Aorta (tissue), 5 donors: ENCODE data around the gene NIPA2. TPM values are rescaled to one million over a fixed set of nuclear protein-coding genes. Genes with fewer than 3 reads are reported as not detected.

Source experiments
- ATAC-seq: fragments of 200-7000 bp; cut with Tn5 transposase; one replicate; pipeline ENCODE4 v1.9.1; 2022; ENCODE audit warnings: moderate library complexity; ENCODE audit not compliant: low FRiP score
- DNase-seq, 2 donors: peaks; one replicate each; pipeline ENCODE4 v3.0.0-alpha.2; 2020
- H3K27ac ChIP-seq, 2 donors: one replicate each; pipeline ENCODE4 v1.5.1; 2013; ENCODE audit warnings: low read length in 2 of 2, mild to moderate bottlenecking in 2 of 2, moderate library complexity in 2 of 2, control low read depth in 1 of 2, inconsistent platforms in 1 of 2, low read depth in 1 of 2
- H3K27me3 ChIP-seq, 2 donors: one replicate each; pipeline ENCODE4 v1.6.1; 2013; ENCODE audit warnings: control low read depth in 1 of 2, low read length in 1 of 2, mild to moderate bottlenecking in 1 of 2, moderate library complexity in 1 of 2; ENCODE audit not compliant: insufficient read depth in 2 of 2, control insufficient read depth in 1 of 2
- H3K36me3 ChIP-seq, 2 donors: one replicate each; pipeline ENCODE4 v1.6.1; 2013; ENCODE audit warnings: control low read depth in 1 of 2, low read length in 1 of 2, mild to moderate bottlenecking in 1 of 2; ENCODE audit not compliant: insufficient read depth in 2 of 2, control insufficient read depth in 1 of 2
- H3K4me1 ChIP-seq, 2 donors: one replicate each; pipeline ENCODE4 v1.6.1; 2013; ENCODE audit warnings: low read length in 2 of 2, control low read depth in 1 of 2, mild to moderate bottlenecking in 1 of 2, moderate library complexity in 1 of 2; ENCODE audit not compliant: insufficient read depth in 2 of 2, control insufficient read depth in 1 of 2
- H3K4me3 ChIP-seq, 2 donors: one replicate each; pipeline ENCODE4 v1.5.1; 2013; ENCODE audit warnings: low read length in 2 of 2, control low read depth in 1 of 2, mild to moderate bottlenecking in 1 of 2
- H3K9me3 ChIP-seq: one replicate; pipeline ENCODE4 v1.6.1; 2013; ENCODE audit warnings: mild to moderate bottlenecking, low read length; ENCODE audit not compliant: control insufficient read depth
- WGBS, 2 donors: extraction: QIAGEN DNeasy Blood & Tissue Kit; methylation state at CpG; one replicate each; pipeline ENCODE4 v1.1.7; 2013; 5-methylcytosine and 5-hydroxymethylcytosine counted together
- intact Hi-C, 2 donors: fragments of 100-400 bp; cut with DNase I; formaldehyde crosslinking; loops; one replicate each; pipeline versions ENCODE4 v1.14.2 to v1.15.0; 2022
- polyA plus RNA-seq, 2 donors: library from polyadenylated mRNA; stranded (reverse); fragments of 200-250 nt; gene quantifications; one replicate each; pipeline ENCODE4 v1.2.3, GENCODE V29; 2013
- total RNA-seq, 2 donors: library from RNA; stranded (reverse); fragmentation: NEBNext Ultra II Directional; extraction: Animal tissue kit (Norgen Biotek cat#: 25700); gene quantifications; one replicate each; pipeline ENCODE4 v1.2.1, GENCODE V29; 2021
- donor health status: healthy with polysubstance abuse.
- donor health status: Bipolar disorder and iron deficiency.
- donor health status: DM: no; HTN: no; CAD: no.
- donor health status: DM: no; HTN: no; CAD: no.
- donor health status: DM: yes; HTN: yes; CAD: no.

Gene NIPA2
- total and polyA plus RNA-seq, 4 donors, result 5.9 to 30.1 (median 20.0) TPM

DNA sequence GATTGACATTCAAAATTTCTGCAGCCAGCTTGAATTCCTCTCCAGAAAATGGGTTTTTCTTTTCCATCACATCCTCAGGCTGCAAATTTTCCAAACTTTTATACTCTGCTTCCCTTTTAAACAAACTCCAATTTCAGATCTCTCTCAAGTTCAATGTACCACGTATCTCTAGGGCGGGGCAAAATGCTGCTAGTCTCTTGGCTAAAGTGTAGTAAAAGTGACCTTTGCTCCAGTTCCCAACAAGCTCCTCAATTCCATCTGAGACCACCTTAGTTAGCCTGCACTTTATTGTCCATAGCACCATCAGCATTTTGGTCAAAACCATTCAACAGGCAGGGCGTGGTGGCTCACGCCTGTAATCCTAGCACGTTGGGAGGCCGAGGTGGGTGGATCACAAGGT lies 46.7 kb downstream of the NIPA2 start:
- 97 to 98% methylated on average over 6 of the region's 6 CpGs for WGBS, 2 donors
- H3K4me1 ChIP-seq, result no peaks in the 10 kb centered on the region
- intact Hi-C loops, result no loop called here

DNA sequence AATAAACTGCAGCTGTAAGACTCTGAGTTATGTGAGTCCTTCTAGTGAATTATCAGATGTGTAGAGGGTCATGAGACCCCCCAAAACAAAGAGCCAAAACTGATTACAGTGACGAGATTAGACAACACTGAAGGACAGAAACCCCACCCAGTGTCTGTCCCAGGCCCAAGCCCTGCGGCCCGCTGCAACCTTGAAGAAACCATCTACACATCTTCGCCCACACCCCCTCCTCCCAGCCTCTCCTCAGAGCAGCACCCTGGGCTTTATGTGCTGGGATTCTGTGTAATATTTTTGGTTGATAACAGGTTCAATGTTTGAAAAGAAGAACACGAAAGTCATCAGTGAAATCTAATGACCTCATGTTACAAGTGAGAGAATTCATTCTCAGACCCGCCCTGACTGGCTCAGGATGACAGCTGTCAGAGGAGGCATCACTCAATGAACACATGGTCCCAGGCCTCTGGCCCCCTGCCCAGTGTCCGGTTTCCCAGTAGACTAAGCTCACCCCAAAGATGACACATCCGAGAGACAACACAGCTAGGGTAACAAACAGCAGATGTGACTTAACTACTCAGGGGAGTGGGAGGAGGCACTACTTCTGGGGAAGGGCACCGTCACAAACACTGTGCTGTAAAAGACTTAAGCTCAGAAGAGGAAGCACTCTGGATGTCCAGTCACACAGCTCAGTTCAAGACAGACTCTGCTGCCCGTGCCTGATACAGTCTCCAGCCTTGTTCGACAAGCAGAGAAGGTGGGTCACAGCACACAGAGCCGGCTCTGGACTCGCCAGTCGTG lies 48.9 kb downstream of the NIPA2 start:
- intact Hi-C loops, result no loop called here
- H3K4me3 ChIP-seq, result no peak overlapping the region
- H3K27me3 ChIP-seq, result no peaks in the 10 kb centered on the region
- H3K9me3 ChIP-seq, result no peaks in the 10 kb centered on the region
- 84 to 85% methylated on average over 14 of the region's 14 CpGs for WGBS, 2 donors
- no peaks in the 10 kb centered on the region for H3K4me1 ChIP-seq
- DNase-seq (no peak), ATAC-seq (no peak)
- H3K27ac ChIP-seq, result no peak overlapping the region
- H3K36me3 ChIP-seq, result peaks cover 0 to 4% of the 10 kb centered on the region in 2 donors

More for the DNA sequence above, 46.7 kb downstream of the NIPA2 start:
- Histone ChIP-seq H3K27ac (no peak overlapping the region), H3K4me3 (no peak overlapping the region), H3K27me3 (no peaks in the 10 kb centered on the region), H3K36me3 (peaks cover 0 to 4% of the 10 kb centered on the region in 2 donors), H3K9me3 (no peaks in the 10 kb centered on the region)
- DNase-seq (no peak), ATAC-seq (no peak)

DNA sequence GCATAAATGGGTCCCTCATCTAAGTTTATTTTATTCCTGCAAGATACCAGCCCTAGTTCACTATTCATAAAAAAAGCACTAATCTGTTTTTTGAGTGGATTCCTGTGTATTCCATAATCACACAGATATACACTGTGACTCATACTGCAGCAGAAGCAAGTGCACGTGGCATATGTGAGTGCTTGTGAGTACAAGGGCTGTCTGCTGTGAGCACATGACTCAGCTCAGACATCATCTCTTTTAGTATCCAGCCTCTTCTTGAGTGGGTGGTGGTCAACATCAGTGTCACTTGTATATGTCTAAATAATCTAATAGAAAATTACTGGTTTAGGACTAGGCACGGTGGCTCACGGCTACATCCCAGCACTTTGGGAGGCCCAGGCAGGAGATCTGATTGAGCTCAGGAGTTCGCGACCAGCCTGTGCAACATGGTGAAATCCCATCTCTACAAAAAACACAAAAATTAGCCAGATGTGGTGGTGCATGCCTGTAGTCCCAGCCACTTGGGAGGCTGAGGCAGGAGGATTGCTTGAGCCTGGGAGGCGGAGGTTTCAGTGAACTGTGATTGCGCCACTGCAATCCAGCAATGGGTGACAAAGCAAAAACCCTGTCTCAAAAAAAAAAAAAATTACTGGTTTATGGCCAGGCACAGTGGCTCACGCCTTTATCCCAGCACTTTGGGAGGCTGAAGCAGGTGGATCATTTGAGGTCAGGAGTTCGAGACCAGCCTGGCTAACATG lies 49.8 kb downstream of the NIPA2 start:
- Histone ChIP-seq H3K9me3 (no peaks in the 10 kb centered on the region), H3K27ac (no peak overlapping the region), H3K27me3 (no peaks in the 10 kb centered on the region), H3K36me3 (peaks cover 0 to 3% of the 10 kb centered on the region in 2 donors), H3K4me1 (no peaks in the 10 kb centered on the region), H3K4me3 (no peak overlapping the region)
- DNase-seq (no peak), ATAC-seq (no peak)
- WGBS, 2 donors, result 79 to 87% methylated on average over 9 of the region's 9 CpGs
- intact Hi-C loops, result no loop called here

DNA sequence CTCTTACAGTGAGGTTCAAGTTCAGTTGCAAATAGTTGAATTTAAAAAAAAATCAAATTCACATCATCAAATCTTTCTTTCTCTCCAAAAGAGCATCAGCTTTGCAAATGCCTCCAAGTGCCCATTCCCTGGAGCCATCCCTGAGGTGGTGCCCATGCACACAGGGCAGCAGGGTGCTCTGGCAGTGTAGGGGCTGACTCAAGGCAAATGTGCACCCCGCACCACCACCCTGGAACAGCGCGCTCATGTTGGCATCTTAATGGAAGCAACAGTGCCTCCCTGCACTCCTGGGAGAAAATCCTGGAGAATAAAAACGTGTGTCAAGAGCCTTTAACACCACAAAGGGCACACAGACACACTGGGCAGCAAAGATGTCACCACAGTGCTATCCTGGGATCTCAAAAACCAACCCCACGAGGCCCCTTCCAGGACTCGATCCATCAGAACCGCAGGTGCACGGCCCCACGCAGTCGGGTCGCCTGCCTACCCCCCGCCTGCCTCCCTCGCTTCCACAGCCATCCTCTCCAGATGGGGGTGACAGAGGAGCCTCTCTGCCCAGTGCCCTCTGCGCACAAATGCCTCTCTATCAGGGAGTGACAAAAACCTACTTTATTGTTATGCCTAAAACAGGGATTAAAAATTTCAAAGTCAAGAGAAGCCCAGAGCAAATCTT lies 50.8 kb downstream of the NIPA2 start:
- no peak for ATAC-seq
- WGBS, 2 donors, result 87 to 90% methylated on average over 14 of the region's 14 CpGs
- Histone ChIP-seq H3K9me3 (no peaks in the 10 kb centered on the region), H3K27me3 (no peaks in the 10 kb centered on the region), H3K4me3 (no peak overlapping the region), H3K4me1 (no peaks in the 10 kb centered on the region), H3K27ac (no peak overlapping the region), H3K36me3 (peaks cover 2 to 7% of the 10 kb centered on the region in 2 donors)
- intact Hi-C loops, result no loop called here
- DNase-seq, result no peak

DNA sequence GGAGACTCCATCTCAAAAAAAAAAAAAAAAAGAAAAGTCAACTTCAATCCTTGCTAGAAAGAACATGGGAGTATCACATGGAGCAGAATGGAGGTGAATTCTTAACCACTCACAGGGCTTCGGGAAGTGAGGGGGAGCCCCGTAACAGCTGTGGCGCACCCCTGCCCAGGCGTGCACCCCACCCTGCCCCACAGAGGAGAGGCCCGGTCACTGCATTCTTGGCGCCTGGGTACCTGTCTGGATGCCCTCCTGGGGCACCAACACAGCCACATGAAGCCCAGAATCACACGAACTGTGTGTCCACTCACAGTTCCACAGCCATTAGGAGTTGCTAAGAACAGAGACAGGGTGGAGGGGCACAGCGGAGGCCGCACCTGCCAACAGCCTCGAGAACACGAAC lies 51.8 kb downstream of the NIPA2 start:
- Histone ChIP-seq H3K27me3 (no peaks in the 10 kb centered on the region), H3K4me3 (no peak overlapping the region), H3K9me3 (no peaks in the 10 kb centered on the region), H3K27ac (no peak overlapping the region), H3K4me1 (no peaks in the 10 kb centered on the region), H3K36me3 (peaks cover 2 to 7% of the 10 kb centered on the region in 2 donors)
- peak; percentile 22 for ATAC-seq
- DNase-seq, result no peak
- whole genome bisulfite sequencing, 2 donors, result 90 to 93% methylated on average over 11 of the region's 11 CpGs
- intact Hi-C loops, result no loop called here

DNA sequence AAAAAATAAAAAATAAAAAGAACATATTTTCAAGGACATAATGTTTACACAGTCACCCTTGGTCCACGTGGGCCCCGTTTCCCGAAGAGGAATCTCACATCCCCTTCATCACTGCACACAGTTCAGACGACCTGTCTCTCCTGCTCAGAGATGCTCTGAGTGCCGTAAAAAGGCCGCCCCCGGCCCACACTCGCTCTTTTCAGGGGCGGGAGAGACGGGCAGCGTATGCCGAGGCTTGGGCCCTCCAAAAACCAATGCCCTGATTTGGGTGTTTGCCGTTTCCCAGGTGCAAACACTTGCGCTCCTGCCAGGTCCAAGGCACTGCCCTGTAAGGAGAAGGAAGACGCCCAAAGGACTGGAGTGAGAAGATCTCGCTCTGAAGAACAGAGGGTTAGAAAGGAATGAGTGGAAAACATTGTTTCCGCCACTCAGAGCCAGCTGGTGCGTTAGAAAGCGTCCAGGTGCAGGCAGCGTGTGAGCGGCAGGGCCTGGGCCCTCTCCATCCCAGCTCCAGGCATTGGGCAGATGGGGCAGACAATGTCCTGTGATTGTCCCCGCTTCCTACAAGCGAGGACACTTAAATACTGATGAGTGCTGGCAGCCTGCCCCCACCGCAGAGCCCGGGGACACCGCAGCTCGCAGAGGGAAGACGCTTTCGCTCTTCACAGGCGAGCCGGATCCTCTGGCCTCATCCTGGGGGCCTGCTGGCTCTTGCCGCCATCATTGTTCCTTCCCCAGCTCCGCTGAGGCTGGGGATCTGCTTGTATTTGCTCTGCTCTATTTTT lies 53.2 kb downstream of the NIPA2 start:
- peak; percentile 19 for ATAC-seq
- no peaks in the 10 kb centered on the region for H3K9me3 ChIP-seq
- no peaks in the 10 kb centered on the region for H3K27me3 ChIP-seq
- no peak overlapping the region for H3K4me3 ChIP-seq
- no peak for DNase-seq
- H3K27ac ChIP-seq, result no peak overlapping the region
- H3K4me1 ChIP-seq, result no peaks in the 10 kb centered on the region
- intact Hi-C loops, result no loop called here
- 85 to 87% methylated on average over 33 of the region's 33 CpGs for WGBS, 2 donors
- peaks cover 2 to 8% of the 10 kb centered on the region in 2 donors for H3K36me3 ChIP-seq

DNA sequence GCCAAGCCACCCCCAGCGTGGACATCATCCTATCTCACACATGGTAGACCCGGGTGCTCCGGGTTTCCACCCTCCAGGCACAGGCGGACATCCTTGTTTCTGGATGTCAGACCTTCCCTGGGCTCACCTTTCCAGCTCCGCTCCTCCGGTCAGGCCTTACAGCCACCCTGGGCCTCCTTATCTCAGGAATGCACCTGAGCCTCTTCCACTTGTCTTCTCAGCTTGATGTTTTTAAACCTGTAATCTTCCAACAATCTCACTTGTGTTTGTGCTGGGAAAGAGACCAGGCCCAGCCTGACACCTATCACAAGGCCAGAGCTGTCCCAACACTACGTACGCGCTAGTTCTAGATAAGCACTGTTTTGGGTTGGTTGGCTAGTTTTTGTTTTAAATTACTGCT lies 53.9 kb downstream of the NIPA2 start:
- no peaks in the 10 kb centered on the region for H3K4me1 ChIP-seq
- DNase-seq (no peak), ATAC-seq (no peak)
- H3K27me3 ChIP-seq, result no peaks in the 10 kb centered on the region
- intact Hi-C loops, result no loop called here
- H3K36me3 ChIP-seq, result peaks cover 2 to 8% of the 10 kb centered on the region in 2 donors
- H3K27ac ChIP-seq, result no peak overlapping the region
- no peaks in the 10 kb centered on the region for H3K9me3 ChIP-seq
- no peak overlapping the region for H3K4me3 ChIP-seq
- 83 to 93% methylated on average over 9 of the region's 9 CpGs for WGBS, 2 donors

DNA sequence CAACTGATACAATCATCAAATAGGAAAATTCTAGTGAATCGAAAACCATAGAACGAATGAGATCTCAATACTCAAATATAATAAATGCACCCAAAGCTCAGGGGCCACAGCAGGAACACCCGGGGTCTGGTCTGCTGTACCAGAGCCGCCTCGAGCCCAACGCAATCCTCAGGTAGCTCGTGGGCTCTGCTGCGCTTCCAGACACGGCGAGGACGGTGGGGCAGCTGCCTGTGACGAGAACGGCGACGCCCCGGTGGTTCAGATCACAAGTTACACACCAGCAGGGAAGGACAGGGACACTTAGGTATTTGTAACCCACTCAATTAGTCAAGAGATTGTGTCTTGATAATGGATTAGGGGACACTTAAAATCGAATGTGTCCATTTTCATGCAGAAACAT lies 54.6 kb downstream of the NIPA2 start:
- 94 to 95% methylated on average over 17 of the region's 17 CpGs for WGBS, 2 donors

More for the DNA sequence above, 54.6 kb downstream of the NIPA2 start:
- no peak overlapping the region for H3K4me3 ChIP-seq
- no peaks in the 10 kb centered on the region for H3K27me3 ChIP-seq
- intact Hi-C loops, result no loop called here
- peak in 1 of 2 donors; percentile 64 for DNase-seq
- no peak overlapping the region for H3K27ac ChIP-seq
- H3K4me1 ChIP-seq, result no peaks in the 10 kb centered on the region
- H3K9me3 ChIP-seq, result no peaks in the 10 kb centered on the region
- no peak for ATAC-seq
- peaks cover 2 to 8% of the 10 kb centered on the region in 2 donors for H3K36me3 ChIP-seq
